Measurements from ENCODE around the gene SPEM1.
A peak's percentile ranks its signal among the peaks of the same experiment; 100 is the strongest.
"Not testable (repeated sequence)": the region's sequence is repeated elsewhere in the genome, so short reads cannot be mapped to it uniquely, and the experiment has no call there.

SPEM1 gene

GRCh38 chr17:7443499-7444485 is 23.7 kb downstream of the SPEM1 start:
- no peak for DNase-seq

- DNase-seq: peak; percentile 78
Observed at GRCh38 chr17:7444682-7445618, 24.8 kb downstream of the SPEM1 start, which contains the start of gene CHRNB1. Gene CHRNB1, plus strand, starts transcription at chr17:7445061. Its CDS starts 67 bp downstream, at chr17:7445128.

- peak; percentile 78 for DNase-seq
Observed at GRCh38 chr17:7445619-7445968, 25.5 kb downstream of the SPEM1 start.

- DNase-seq: no peak
Observed at GRCh38 chr17:7448461-7448860, 28.3 kb downstream of the SPEM1 start.

- no peak for DNase-seq
Observed at GRCh38 chr17:7459961-7460545, 39.9 kb downstream of the SPEM1 start.

GRCh38 chr17:7460850-7461660 is 40.9 kb downstream of the SPEM1 start:
- no peak for DNase-seq

GRCh38 chr17:7462474-7463371 is 42.6 kb downstream of the SPEM1 start:
- DNase-seq: no peak

- DNase-seq: no peak
Observed at GRCh38 chr17:7463372-7463846, 43.3 kb downstream of the SPEM1 start.

GRCh38 chr17:7464081-7464480 is 44.0 kb downstream of the SPEM1 start:
- no peak for DNase-seq

- DNase-seq: no peak
Observed at GRCh38 chr17:7465597-7466275, 45.6 kb downstream of the SPEM1 start.

GRCh38 chr17:7466318-7466638 is 46.2 kb downstream of the SPEM1 start:
- no peak for DNase-seq

- no peak for DNase-seq
Observed at GRCh38 chr17:7466639-7467341, 46.7 kb downstream of the SPEM1 start.

GRCh38 chr17:7467498-7467897 is 47.4 kb downstream of the SPEM1 start:
- DNase-seq: no peak

- DNase-seq: no peak
Observed at GRCh38 chr17:7468290-7468689, 48.2 kb downstream of the SPEM1 start.

GRCh38 chr17:7468804-7469389 is 48.8 kb downstream of the SPEM1 start:
- DNase-seq: no peak

GRCh38 chr17:7469843-7470242 is 49.7 kb downstream of the SPEM1 start:
- not testable (repeated sequence) for DNase-seq

- DNase-seq: not testable (repeated sequence)
Observed at GRCh38 chr17:7470457-7470973, 50.4 kb downstream of the SPEM1 start.

All from NCI-H510A treated with DMSO at 0.1 percent for 48 hours (cell line).